ENCODE data around the gene PLXND1. TPM values are rescaled to one million over a fixed set of nuclear protein-coding genes. Genes with fewer than 3 reads are reported as not detected.

PLXND1 gene
- total RNA-seq, 1 donor from 2014 or later, result 27.3 TPM

- no peak for DNase-seq (ENCODE audit: low read depth)
- TF ChIP-seq, protein P1, sequence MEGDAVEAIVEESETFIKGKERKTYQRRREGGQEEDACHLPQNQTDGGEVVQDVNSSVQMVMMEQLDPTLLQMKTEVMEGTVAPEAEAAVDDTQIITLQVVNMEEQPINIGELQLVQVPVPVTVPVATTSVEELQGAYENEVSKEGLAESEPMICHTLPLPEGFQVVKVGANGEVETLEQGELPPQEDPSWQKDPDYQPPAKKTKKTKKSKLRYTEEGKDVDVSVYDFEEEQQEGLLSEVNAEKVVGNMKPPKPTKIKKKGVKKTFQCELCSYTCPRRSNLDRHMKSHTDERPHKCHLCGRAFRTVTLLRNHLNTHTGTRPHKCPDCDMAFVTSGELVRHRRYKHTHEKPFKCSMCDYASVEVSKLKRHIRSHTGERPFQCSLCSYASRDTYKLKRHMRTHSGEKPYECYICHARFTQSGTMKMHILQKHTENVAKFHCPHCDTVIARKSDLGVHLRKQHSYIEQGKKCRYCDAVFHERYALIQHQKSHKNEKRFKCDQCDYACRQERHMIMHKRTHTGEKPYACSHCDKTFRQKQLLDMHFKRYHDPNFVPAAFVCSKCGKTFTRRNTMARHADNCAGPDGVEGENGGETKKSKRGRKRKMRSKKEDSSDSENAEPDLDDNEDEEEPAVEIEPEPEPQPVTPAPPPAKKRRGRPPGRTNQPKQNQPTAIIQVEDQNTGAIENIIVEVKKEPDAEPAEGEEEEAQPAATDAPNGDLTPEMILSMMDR (conservative IDR thresholded peaks at IDR 0.05; ENCODE audit: low read depth, low read length), result no peak
- H3K4me3 ChIP-seq (ENCODE audit: low read depth, low read length), result no peak within 1 kb of the TSS
These were observed 77.8 kb downstream of the PLXND1 start, which contains the start of gene RHO for GRCh38 chr3:129528589-129529100. Gene RHO, plus strand, starts transcription at chr3:129528639. Its CDS starts 95 bp downstream, at chr3:129528734.

- TF ChIP-seq, protein P1 (conservative IDR thresholded peaks at IDR 0.05; ENCODE audit: low read depth, low read length), result no peak
- DNase-seq (ENCODE audit: low read depth), result no peak
- no peak overlapping the region for H3K4me3 ChIP-seq (ENCODE audit: low read depth, low read length)
These were observed 79.2 kb downstream of the PLXND1 start for GRCh38 chr3:129527262-129527661.

DNA sequence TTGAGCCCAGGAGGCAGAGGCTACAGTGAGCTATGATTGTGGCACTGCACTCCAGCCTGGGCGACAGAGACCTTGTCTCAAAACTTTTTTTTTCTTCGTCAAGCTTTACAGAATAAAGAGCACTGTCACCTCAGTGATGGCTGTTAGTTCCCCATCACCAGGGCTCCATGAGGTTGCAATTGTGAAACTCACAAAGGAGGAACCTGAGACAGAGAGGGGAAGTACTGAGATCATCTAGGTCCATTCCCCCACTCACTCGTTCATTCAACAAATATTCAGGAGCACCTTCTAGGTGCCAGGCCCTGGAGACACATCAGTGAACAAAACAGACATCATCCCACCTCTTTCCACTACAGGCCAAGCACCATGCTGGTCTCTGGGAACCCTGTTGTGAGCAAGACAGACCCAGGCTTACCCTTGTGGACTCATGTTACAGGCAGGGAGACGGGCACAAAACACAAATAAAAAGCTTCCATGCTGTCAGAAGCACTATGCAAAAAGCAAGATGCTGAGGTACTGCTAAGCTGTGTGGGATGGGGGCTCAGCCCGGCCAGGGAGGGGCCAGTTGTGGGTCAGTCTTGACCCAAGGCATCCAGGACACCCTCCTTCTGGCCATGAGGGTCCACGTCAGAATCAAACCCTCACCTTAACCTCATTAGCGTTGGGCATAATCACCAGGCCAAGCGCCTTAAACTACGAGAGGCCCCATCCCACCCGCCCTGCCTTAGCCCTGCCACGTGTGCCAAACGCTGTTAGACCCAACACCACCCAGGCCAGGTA lies 80.2 kb downstream of the PLXND1 start:
- no peak overlapping the region for H3K4me3 ChIP-seq (ENCODE audit: low read depth, low read length)
- DNase-seq (ENCODE audit: low read depth), result no peak
- TF ChIP-seq, protein P1 (conservative IDR thresholded peaks at IDR 0.05; ENCODE audit: low read depth, low read length), result no peak

- DNase-seq (ENCODE audit: low read depth), result no peak
- TF ChIP-seq, protein P1 (conservative IDR thresholded peaks at IDR 0.05; ENCODE audit: low read depth, low read length), result no peak
- no peak overlapping the region for H3K4me3 ChIP-seq (ENCODE audit: low read depth, low read length)
These were observed 81.0 kb downstream of the PLXND1 start for GRCh38 chr3:129525341-129525968.

GRCh38 chr3:129524081-129524480 lies 82.4 kb downstream of the PLXND1 start:
- no peak overlapping the region for H3K4me3 ChIP-seq (ENCODE audit: low read depth, low read length)
- TF ChIP-seq, protein P1 (conservative IDR thresholded peaks at IDR 0.05; ENCODE audit: low read depth, low read length), result no peak
- no peak for DNase-seq (ENCODE audit: low read depth)

GRCh38 chr3:129522953-129523352 lies 83.5 kb downstream of the PLXND1 start:
- DNase-seq (ENCODE audit: low read depth), result no peak
- TF ChIP-seq, protein P1 (conservative IDR thresholded peaks at IDR 0.05; ENCODE audit: low read depth, low read length), result no peak
- no peak overlapping the region for H3K4me3 ChIP-seq (ENCODE audit: low read depth, low read length)
